A549 (cell line): ENCODE data around the gene HTR3C. TPM values are rescaled to one million over a fixed set of nuclear protein-coding genes. Genes with fewer than 3 reads are reported as not detected.
A peak's percentile ranks its signal among the peaks of the same experiment; 100 is the strongest.

Experiments
- ATAC-seq, 2 experiments: fragments of 200-7000 bp in 1 of 2; fragments of >200 bp in 1 of 2; cut with Nextera tagmentation in 1 of 2; cut with Tn5 transposase in 1 of 2; 3 replicates each; pipeline versions ENCODE4 v1.8.0 to v1.9.1; 2018 to 2020; ENCODE audit warnings: mild to moderate bottlenecking in 1 of 2, moderate library complexity in 1 of 2
- CTCF ChIA-PET: fragments of 300-600 bp; sonication (Branson Sonifier 250); formaldehyde crosslinking; extraction: SDS; loops from one replicate; lab custom pipeline; 2021; ENCODE audit warnings: antibody characterized with exemption, inconsistent platforms; lab: Yijun Ruan, JAX
- POLR2A ChIA-PET: fragments of 350-600 bp; formaldehyde crosslinking; extraction: SDS; loops from one replicate; lab custom pipeline; 2021; ENCODE audit warnings: antibody characterized with exemption, inconsistent platforms; lab: Yijun Ruan, JAX
- DNase-seq, 2 experiments: peaks; one replicate each; pipeline versions ENCODE4 v3.0.0 to v3.0.0-alpha.2; 2011 to 2016; ENCODE audit warnings: low read depth in 1 of 2, low spot score in 1 of 2
- FAIRE-seq: peaks from 2 replicates; lab custom pipeline; 2011; peaks lifted over from hg19 to GRCh38; lab: Jason Lieb, UNC
- H3K27ac ChIP-seq, 2 experiments: fragments of >200 bp; sonication (Bioruptor Twin); formaldehyde crosslinking; 3 replicates each; pipeline ENCODE4 v1.5.1; 2016 to 2017
- H3K4me1 ChIP-seq: fragments of >200 bp; sonication (Bioruptor Twin); formaldehyde crosslinking; 3 replicates; pipeline ENCODE4 v1.6.1; 2016
- H3K4me2 ChIP-seq: fragments of >200 bp; sonication (Bioruptor Twin); formaldehyde crosslinking; 3 replicates; pipeline ENCODE4 v1.6.1; 2016
- H3K4me3 ChIP-seq: fragments of >200 bp; sonication (Bioruptor Twin); formaldehyde crosslinking; 3 replicates; pipeline ENCODE4 v1.5.1; 2016
- H3K9me3 ChIP-seq: fragments of >200 bp; sonication (Bioruptor Twin); formaldehyde crosslinking; 3 replicates; pipeline ENCODE4 v1.6.1; 2016
- BCL3 ChIP-seq: fragments of >200 bp; sonication (Bioruptor Twin); formaldehyde crosslinking; IDR thresholded peaks from 3 replicates; pipeline ENCODE4 v1.6.1; 2016
- BHLHE40 ChIP-seq: IDR thresholded peaks from 2 replicates; pipeline ENCODE4 v1.6.1; 2012; ENCODE audit warnings: low read depth, low read length, inconsistent platforms
- CEBPB ChIP-seq, 2 experiments: fragments of >200 bp in 1 of 2; sonication (Bioruptor Twin) in 1 of 2; formaldehyde crosslinking in 1 of 2; IDR thresholded peaks; 2 replicates each; pipeline ENCODE4 v1.6.1; 2012 to 2016
- CHD2 ChIP-seq: fragments of 150-350 bp; IDR thresholded peaks from 2 replicates; pipeline ENCODE4 v1.6.1; 2014; ENCODE audit warnings: low read length; ENCODE audit not compliant: partially characterized antibody
- EHF ChIP-seq: fragments of 250-450 bp; sonication (Bioruptor Pico); IDR thresholded peaks from 2 replicates; pipeline ENCODE4 v1.5.0; 2020; ENCODE audit warnings: mild to moderate bottlenecking
- EHMT2 ChIP-seq: fragments of 200-600 bp; sonication (generic); IDR thresholded peaks from 2 replicates; pipeline ENCODE4 v1.6.1; 2016; ENCODE audit warnings: antibody characterized with exemption, low read depth, mild to moderate bottlenecking, moderate library complexity
- FOSB ChIP-seq: fragments of 250-450 bp; sonication (Bioruptor Pico); IDR thresholded peaks from 2 replicates; pipeline ENCODE4 v1.5.0; 2020; ENCODE audit warnings: mild to moderate bottlenecking, moderate library complexity
- FOSL2 ChIP-seq, 2 experiments: fragments of 450-650 bp in 1 of 2; fragments of >200 bp in 1 of 2; sonication (Bioruptor Twin) in 1 of 2; formaldehyde crosslinking; IDR thresholded peaks; 2 replicates each; pipeline versions ENCODE4 v1.5.0 to v1.6.1; 2016 to 2020; ENCODE audit warnings: mild to moderate bottlenecking in 1 of 2, moderate library complexity in 1 of 2
- FOXS1 ChIP-seq: fragments of 250-450 bp; sonication (Bioruptor Pico); IDR thresholded peaks from 2 replicates; pipeline ENCODE4 v1.5.0; 2020; ENCODE audit warnings: mild to moderate bottlenecking, moderate library complexity
- GATA3 ChIP-seq: IDR thresholded peaks from 2 replicates; pipeline ENCODE4 v1.6.1; 2012; ENCODE audit warnings: borderline replicate concordance
- HDAC2 ChIP-seq: fragments of 200-600 bp; sonication (generic); IDR thresholded peaks from 2 replicates; pipeline ENCODE4 v1.6.1; 2016
- HEYL ChIP-seq: fragments of 250-450 bp; sonication (Bioruptor Pico); IDR thresholded peaks from 2 replicates; pipeline ENCODE4 v1.8.0; 2021; ENCODE audit warnings: mild to moderate bottlenecking, moderate library complexity
- KDM1A ChIP-seq: fragments of 200-600 bp; sonication (generic); IDR thresholded peaks from 2 replicates; pipeline ENCODE4 v1.6.1; 2016; ENCODE audit warnings: low read depth, mild to moderate bottlenecking
- MYC ChIP-seq: IDR thresholded peaks from 2 replicates; pipeline ENCODE4 v1.6.1; 2012; ENCODE audit warnings: mild to moderate bottlenecking, inconsistent platforms, low read length, improper control_type of control experiment, borderline replicate concordance
- NFE2L2 ChIP-seq: fragments of 150-350 bp; conservative IDR thresholded peaks from 2 replicates; pipeline ENCODE4 v1.6.1; 2014; ENCODE audit warnings: low read length
- PBX3 ChIP-seq: IDR thresholded peaks from 2 replicates; pipeline ENCODE4 v1.6.1; 2012
- SMC3 ChIP-seq: fragments of >200 bp; sonication (Bioruptor Twin); formaldehyde crosslinking; IDR thresholded peaks from 3 replicates; pipeline ENCODE4 v1.6.1; 2018; ENCODE audit warnings: inconsistent platforms
- TP53 ChIP-seq: fragments of 250-450 bp; sonication (Bioruptor Pico); IDR thresholded peaks from 2 replicates; pipeline ENCODE4 v1.5.0; 2021; ENCODE audit warnings: mild to moderate bottlenecking, moderate library complexity
- ZC3H11A ChIP-seq: fragments of 450-650 bp; IDR thresholded peaks from 2 replicates; pipeline ENCODE4 v1.6.1; 2014; ENCODE audit warnings: antibody characterized with exemption, mild to moderate bottlenecking
- ZFP36 ChIP-seq: fragments of 450-650 bp; IDR thresholded peaks from 2 replicates; pipeline ENCODE4 v1.6.1; 2014; ENCODE audit warnings: borderline replicate concordance; ENCODE audit not compliant: partially characterized antibody
- WGBS: methylation state at CpG from one replicate; pipeline ENCODE4 v1.1.6; 2017; ENCODE audit errors: missing lambda C conversion rate; 5-methylcytosine and 5-hydroxymethylcytosine counted together
- polyA plus RNA-seq, 4 experiments: library from polyadenylated mRNA; depleted of rRNA in 3 of 4; stranded (reverse); fragments of >200 nt; fragmentation: RNase III in 1 of 4; extraction: RNeasy Plus Mini Kit Qiagen cat#74134 plus additional on column Dnase treatment in 1 of 4; gene quantifications; 2 replicates in 3 of 4; 3 replicates in 1 of 4; pipeline ENCODE4 v1.2.3, GENCODE V29; 2011 to 2017
- TF ChIP-seq, protein P1 (sequence below): fragments of 250-450 bp; sonication (Bioruptor Pico); IDR thresholded peaks from 2 replicates; pipeline ENCODE4 v1.5.0; 2020; ENCODE audit warnings: low read depth, mild to moderate bottlenecking, moderate library complexity
- TF ChIP-seq, protein P2 (sequence below): fragments of >200 bp; sonication (Bioruptor Twin); formaldehyde crosslinking; IDR thresholded peaks from 3 replicates; pipeline ENCODE4 v1.5.1; 2016
- TF ChIP-seq, protein P3 (sequence below): fragments of >200 bp; sonication (Bioruptor Twin); formaldehyde crosslinking; IDR thresholded peaks from 2 replicates; pipeline ENCODE4 v1.6.1; 2016
- TF ChIP-seq, protein P4 (sequence below): fragments of 150-350 bp; IDR thresholded peaks from 2 replicates; pipeline ENCODE4 v1.6.1; 2014; ENCODE audit warnings: low read depth, mild to moderate bottlenecking, low read length
- TF ChIP-seq, protein P5 (sequence below): fragments of 200-600 bp; sonication (generic); IDR thresholded peaks from 2 replicates; pipeline ENCODE4 v1.6.1; 2016; ENCODE audit warnings: antibody characterized with exemption, mild to moderate bottlenecking, moderate library complexity

The HTR3C gene
- polyA plus RNA-seq, 2 of the 4 experiments (the other 2 are of a cell fraction) = not detected

DNA sequence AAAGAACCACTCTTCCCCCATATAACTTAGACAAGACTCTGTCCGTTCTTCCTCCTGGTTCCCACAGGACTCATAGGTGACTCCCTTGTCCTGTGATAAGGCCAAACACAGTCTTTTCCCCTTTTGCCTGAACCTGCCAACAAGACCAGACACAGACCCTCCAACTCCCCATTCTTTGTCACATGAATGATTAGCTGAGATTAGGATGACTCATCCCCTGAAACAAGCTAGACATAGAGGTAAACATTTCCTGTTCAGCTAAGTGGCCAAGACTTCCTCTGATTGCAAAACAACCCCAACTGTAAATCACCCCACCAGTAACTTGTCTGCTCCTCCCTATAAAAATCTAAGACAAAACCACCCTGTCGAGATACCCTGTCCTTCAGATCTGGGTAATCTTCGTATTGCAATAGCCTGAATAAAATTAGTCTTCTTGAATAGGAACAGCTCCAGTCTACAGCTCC is 32.6 kb downstream of the HTR3C start:
- Histone ChIP-seq H3K4me2 (no peak overlapping the region), H3K9me3 (no peaks in the 10 kb centered on the region), H3K4me3 (no peak overlapping the region), H3K4me1 (no peaks in the 10 kb centered on the region), H3K27ac (no peak overlapping the region)
- TF ChIP-seq, protein P1, sequence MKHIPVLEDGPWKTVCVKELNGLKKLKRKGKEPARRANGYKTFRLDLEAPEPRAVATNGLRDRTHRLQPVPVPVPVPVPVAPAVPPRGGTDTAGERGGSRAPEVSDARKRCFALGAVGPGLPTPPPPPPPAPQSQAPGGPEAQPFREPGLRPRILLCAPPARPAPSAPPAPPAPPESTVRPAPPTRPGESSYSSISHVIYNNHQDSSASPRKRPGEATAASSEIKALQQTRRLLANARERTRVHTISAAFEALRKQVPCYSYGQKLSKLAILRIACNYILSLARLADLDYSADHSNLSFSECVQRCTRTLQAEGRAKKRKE = no peak
- TF ChIP-seq BCL3 = no peak
- peak in 1 of 2 experiments; percentile 20; a peak in 1 of 4 replicates for TF ChIP-seq CEBPB (IDR thresholded peaks at IDR 0.05)
- no peak for TF ChIP-seq FOSL2 (IDR thresholded peaks at IDR 0.05)
- peak; percentile 72 for TF ChIP-seq FOSL2 (CRISPR knock-in tag; IDR thresholded peaks at IDR 0.05)
- TF ChIP-seq HEYL = no peak
- no peak for TF ChIP-seq SMC3
- no peak for TF ChIP-seq ZC3H11A
- ATAC-seq (no peak), FAIRE-seq (no peak), DNase-seq (peak in 1 of 2 experiments; percentile 21)
- ChIA-PET POLR2A (interaction anchor here (0.7 kb wide), 1 partner anchor 11 kb away, joined by 3 read pairs; no protein-coding TSS in a partner anchor), CTCF (no interaction called here)
- whole genome bisulfite sequencing = 7% methylated on average over 3 of the region's 3 CpGs

DNA sequence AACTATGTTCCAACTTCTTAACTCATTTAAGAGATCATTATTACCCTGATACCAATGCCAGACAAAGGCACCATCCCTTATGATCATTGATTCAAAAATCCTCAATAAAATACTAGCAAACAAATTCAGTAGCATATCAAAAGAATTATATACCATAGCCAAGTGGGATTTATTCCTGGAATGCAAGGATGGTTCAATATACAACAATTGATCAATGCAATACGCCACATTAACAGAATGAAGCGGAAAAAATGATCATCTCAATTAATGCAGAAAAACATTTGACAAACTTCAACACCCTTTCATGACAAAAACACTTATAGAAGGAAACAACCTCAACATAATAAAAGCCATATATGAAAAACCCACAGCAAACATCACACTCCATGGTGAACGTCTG is 39.4 kb downstream of the HTR3C start:
- TF ChIP-seq, protein P2, sequence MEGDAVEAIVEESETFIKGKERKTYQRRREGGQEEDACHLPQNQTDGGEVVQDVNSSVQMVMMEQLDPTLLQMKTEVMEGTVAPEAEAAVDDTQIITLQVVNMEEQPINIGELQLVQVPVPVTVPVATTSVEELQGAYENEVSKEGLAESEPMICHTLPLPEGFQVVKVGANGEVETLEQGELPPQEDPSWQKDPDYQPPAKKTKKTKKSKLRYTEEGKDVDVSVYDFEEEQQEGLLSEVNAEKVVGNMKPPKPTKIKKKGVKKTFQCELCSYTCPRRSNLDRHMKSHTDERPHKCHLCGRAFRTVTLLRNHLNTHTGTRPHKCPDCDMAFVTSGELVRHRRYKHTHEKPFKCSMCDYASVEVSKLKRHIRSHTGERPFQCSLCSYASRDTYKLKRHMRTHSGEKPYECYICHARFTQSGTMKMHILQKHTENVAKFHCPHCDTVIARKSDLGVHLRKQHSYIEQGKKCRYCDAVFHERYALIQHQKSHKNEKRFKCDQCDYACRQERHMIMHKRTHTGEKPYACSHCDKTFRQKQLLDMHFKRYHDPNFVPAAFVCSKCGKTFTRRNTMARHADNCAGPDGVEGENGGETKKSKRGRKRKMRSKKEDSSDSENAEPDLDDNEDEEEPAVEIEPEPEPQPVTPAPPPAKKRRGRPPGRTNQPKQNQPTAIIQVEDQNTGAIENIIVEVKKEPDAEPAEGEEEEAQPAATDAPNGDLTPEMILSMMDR = no peak
- no peak for TF ChIP-seq BHLHE40
- no peak for TF ChIP-seq FOSB (CRISPR knock-in tag)
- TF ChIP-seq EHMT2 = no peak
- no peak for TF ChIP-seq ZFP36
- TF ChIP-seq GATA3 = no peak
- no peak for TF ChIP-seq TP53
- TF ChIP-seq, protein P3, sequence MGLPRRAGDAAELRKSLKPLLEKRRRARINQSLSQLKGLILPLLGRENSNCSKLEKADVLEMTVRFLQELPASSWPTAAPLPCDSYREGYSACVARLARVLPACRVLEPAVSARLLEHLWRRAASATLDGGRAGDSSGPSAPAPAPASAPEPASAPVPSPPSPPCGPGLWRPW = no peak
- no peak for TF ChIP-seq HDAC2
- TF ChIP-seq MYC = no peak
- TF ChIP-seq PBX3 = no peak
- H3K4me2 ChIP-seq = no peak overlapping the region
- ChIA-PET CTCF (interaction anchor here (0.6 kb wide), 1 partner anchor 267 kb away, joined by 3 read pairs; no protein-coding TSS in a partner anchor), POLR2A (no interaction called here)
- FAIRE-seq = no peak
- 21% methylated on average over 3 of the region's 3 CpGs for WGBS
- no peak for DNase-seq
- no peak for ATAC-seq
- no peaks in the 10 kb centered on the region for H3K4me1 ChIP-seq
- no peak overlapping the region for H3K27ac ChIP-seq
- peaks cover 23% of the 10 kb centered on the region for H3K9me3 ChIP-seq
- H3K4me3 ChIP-seq = no peak overlapping the region

DNA sequence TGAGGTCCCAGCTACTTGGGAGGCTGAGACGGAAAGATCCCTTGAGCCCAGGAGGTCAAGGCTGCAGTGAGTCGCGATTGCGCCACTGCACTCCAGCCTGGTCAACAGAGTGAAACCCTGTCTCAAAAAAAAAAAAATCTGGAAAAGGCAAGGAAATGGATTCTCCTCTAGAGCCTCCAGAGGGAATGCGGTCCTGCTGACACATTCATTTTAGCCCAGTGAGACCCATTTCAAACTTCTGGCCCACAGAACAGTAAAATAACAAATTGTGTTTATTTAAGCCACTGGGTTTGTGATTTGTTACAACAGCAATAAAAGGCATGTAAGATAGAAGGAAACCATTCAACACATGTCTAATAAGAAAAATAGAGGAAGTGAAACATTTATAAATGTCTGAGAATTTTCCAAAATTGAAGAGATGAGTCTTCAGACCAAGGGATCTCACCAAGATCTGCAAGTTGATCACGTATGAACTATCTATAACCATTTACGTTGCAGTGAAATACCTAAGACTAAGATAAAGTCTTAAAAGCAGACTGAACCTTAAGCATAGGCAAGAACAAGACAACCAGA is 44.0 kb downstream of the HTR3C start, which contains the start of gene HTR3E:
Gene HTR3E (plus strand): TSS at position 254 of the 573 bp plus-strand sequence. CDS start 466 bp downstream, outside the sequence.
- no peak within 1 kb of the TSS for H3K4me2 ChIP-seq
- H3K4me3 ChIP-seq = no peak within 1 kb of the TSS
- H3K9me3 ChIP-seq = peaks cover 16% of the 10 kb centered on the region
- no peak within 1 kb of the TSS for H3K27ac ChIP-seq
- FAIRE-seq (no peak), ATAC-seq (no peak), DNase-seq (no peak)
- POLR2A ChIA-PET = no interaction called here
- no peaks in the 10 kb centered on the region for H3K4me1 ChIP-seq
- CTCF ChIA-PET = no interaction called here
- 77% methylated on average over 7 of the region's 7 CpGs for WGBS
- TF ChIP-seq, protein P4, sequence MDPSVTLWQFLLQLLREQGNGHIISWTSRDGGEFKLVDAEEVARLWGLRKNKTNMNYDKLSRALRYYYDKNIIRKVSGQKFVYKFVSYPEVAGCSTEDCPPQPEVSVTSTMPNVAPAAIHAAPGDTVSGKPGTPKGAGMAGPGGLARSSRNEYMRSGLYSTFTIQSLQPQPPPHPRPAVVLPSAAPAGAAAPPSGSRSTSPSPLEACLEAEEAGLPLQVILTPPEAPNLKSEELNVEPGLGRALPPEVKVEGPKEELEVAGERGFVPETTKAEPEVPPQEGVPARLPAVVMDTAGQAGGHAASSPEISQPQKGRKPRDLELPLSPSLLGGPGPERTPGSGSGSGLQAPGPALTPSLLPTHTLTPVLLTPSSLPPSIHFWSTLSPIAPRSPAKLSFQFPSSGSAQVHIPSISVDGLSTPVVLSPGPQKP = no peak
- TF ChIP-seq EHMT2 (no peak), CHD2 (no peak), FOXS1 (CRISPR knock-in tag) (no peak), EHF (CRISPR knock-in tag) (no peak), KDM1A (no peak), NFE2L2 (no peak)
- TF ChIP-seq, protein P5, sequence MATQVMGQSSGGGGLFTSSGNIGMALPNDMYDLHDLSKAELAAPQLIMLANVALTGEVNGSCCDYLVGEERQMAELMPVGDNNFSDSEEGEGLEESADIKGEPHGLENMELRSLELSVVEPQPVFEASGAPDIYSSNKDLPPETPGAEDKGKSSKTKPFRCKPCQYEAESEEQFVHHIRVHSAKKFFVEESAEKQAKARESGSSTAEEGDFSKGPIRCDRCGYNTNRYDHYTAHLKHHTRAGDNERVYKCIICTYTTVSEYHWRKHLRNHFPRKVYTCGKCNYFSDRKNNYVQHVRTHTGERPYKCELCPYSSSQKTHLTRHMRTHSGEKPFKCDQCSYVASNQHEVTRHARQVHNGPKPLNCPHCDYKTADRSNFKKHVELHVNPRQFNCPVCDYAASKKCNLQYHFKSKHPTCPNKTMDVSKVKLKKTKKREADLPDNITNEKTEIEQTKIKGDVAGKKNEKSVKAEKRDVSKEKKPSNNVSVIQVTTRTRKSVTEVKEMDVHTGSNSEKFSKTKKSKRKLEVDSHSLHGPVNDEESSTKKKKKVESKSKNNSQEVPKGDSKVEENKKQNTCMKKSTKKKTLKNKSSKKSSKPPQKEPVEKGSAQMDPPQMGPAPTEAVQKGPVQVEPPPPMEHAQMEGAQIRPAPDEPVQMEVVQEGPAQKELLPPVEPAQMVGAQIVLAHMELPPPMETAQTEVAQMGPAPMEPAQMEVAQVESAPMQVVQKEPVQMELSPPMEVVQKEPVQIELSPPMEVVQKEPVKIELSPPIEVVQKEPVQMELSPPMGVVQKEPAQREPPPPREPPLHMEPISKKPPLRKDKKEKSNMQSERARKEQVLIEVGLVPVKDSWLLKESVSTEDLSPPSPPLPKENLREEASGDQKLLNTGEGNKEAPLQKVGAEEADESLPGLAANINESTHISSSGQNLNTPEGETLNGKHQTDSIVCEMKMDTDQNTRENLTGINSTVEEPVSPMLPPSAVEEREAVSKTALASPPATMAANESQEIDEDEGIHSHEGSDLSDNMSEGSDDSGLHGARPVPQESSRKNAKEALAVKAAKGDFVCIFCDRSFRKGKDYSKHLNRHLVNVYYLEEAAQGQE = no peak
